H9 (cell line): Measurements from ENCODE around the gene TLX1. TPM values are rescaled to one million over a fixed set of nuclear protein-coding genes. Genes with fewer than 3 reads are reported as not detected.

Experiments used
- DNase-seq: peaks from one replicate; pipeline ENCODE4 v3.0.0-alpha.2; 2017
- H2AFZ ChIP-seq: one replicate; pipeline ENCODE4 v1.6.1; 2013; ENCODE audit warnings: mild to moderate bottlenecking, low read length, control low read depth, moderate library complexity
- H2AK5ac ChIP-seq: 2 replicates; pipeline ENCODE4 v1.6.1; 2013; ENCODE audit warnings: low read length, control low read depth, mixed read lengths; ENCODE audit not compliant: insufficient read length
- H2BK120ac ChIP-seq: one replicate; pipeline ENCODE4 v1.6.1; 2013; ENCODE audit warnings: low read depth, mild to moderate bottlenecking, low read length, control low read depth, inconsistent platforms; ENCODE audit not compliant: poor library complexity, severe bottlenecking
- H2BK12ac ChIP-seq: 2 replicates; pipeline ENCODE4 v1.6.1; 2013; ENCODE audit warnings: low read length, control low read depth, mixed read lengths, low read depth; ENCODE audit not compliant: insufficient read length
- H2BK15ac ChIP-seq: 2 replicates; pipeline ENCODE4 v1.6.1; 2013; ENCODE audit warnings: low read depth, low read length, control low read depth
- H2BK20ac ChIP-seq: one replicate; pipeline ENCODE4 v1.6.1; 2013; ENCODE audit warnings: low read depth, mild to moderate bottlenecking, low read length, control low read depth, inconsistent platforms; ENCODE audit not compliant: poor library complexity, severe bottlenecking
- H2BK5ac ChIP-seq: 2 replicates; pipeline ENCODE4 v1.6.1; 2013; ENCODE audit warnings: low read length, control low read depth, mixed read lengths; ENCODE audit not compliant: insufficient read length
- H3K14ac ChIP-seq: 2 replicates; pipeline ENCODE4 v1.6.1; 2013; ENCODE audit warnings: low read length, control low read depth; ENCODE audit not compliant: insufficient read depth
- H3K18ac ChIP-seq: 2 replicates; pipeline ENCODE4 v1.6.1; 2013; ENCODE audit warnings: low read depth, mild to moderate bottlenecking, mixed read lengths, low read length, control low read depth; ENCODE audit not compliant: insufficient read length
- H3K23ac ChIP-seq: 2 replicates; pipeline ENCODE4 v1.6.1; 2013; ENCODE audit warnings: low read length, control low read depth, mixed read lengths, low read depth; ENCODE audit not compliant: insufficient read length
- H3K23me2 ChIP-seq: 2 replicates; pipeline ENCODE4 v1.6.1; 2013; ENCODE audit warnings: low read depth, mild to moderate bottlenecking, mixed read lengths, low read length, control low read depth; ENCODE audit not compliant: insufficient read length, poor library complexity, severe bottlenecking
- H3K27ac ChIP-seq: 2 replicates; pipeline ENCODE4 v1.5.1; 2013; ENCODE audit warnings: low read length, control low read depth, mixed read lengths, low read depth; ENCODE audit not compliant: insufficient read length
- H3K27me3 ChIP-seq: 2 replicates; pipeline ENCODE4 v1.6.1; 2013; ENCODE audit warnings: low read length, control low read depth, inconsistent platforms; ENCODE audit not compliant: insufficient read depth
- H3K4ac ChIP-seq: 2 replicates; pipeline ENCODE4 v1.6.1; 2013; ENCODE audit warnings: low read depth, mild to moderate bottlenecking, control low read depth, inconsistent platforms, low read length, moderate library complexity
- H3K4me1 ChIP-seq: 2 replicates; pipeline ENCODE4 v1.6.1; 2013; ENCODE audit warnings: low read length, control low read depth, inconsistent platforms; ENCODE audit not compliant: insufficient read depth
- H3K4me2 ChIP-seq: 2 replicates; pipeline ENCODE4 v1.6.1; 2013; ENCODE audit warnings: low read length, control low read depth, mixed read lengths; ENCODE audit not compliant: insufficient read length, insufficient read depth
- H3K56ac ChIP-seq: 2 replicates; pipeline ENCODE4 v1.6.1; 2013; ENCODE audit warnings: low read depth, mild to moderate bottlenecking, mixed read lengths, low read length, control low read depth; ENCODE audit not compliant: insufficient read length
- H3K79me1 ChIP-seq: 2 replicates; pipeline ENCODE4 v1.6.1; 2013; ENCODE audit warnings: low read depth, mild to moderate bottlenecking, moderate library complexity, low read length, control low read depth, inconsistent platforms; ENCODE audit not compliant: insufficient read depth, poor library complexity, severe bottlenecking
- H3K79me2 ChIP-seq: 2 replicates; pipeline ENCODE4 v1.6.1; 2013; ENCODE audit warnings: low read length, control low read depth, inconsistent platforms; ENCODE audit not compliant: insufficient read depth
- H3K9ac ChIP-seq: 2 replicates; pipeline ENCODE4 v1.6.1; 2013; ENCODE audit warnings: low read length, control low read depth, mixed read lengths; ENCODE audit not compliant: insufficient read length; ENCODE audit errors: extremely low read depth
- H3K9me3 ChIP-seq: one replicate; pipeline ENCODE4 v1.6.1; 2013; ENCODE audit warnings: low read depth, low read length, inconsistent platforms; ENCODE audit not compliant: control insufficient read depth
- H3T11ph ChIP-seq: one replicate; pipeline ENCODE4 v1.6.1; 2013; ENCODE audit warnings: mild to moderate bottlenecking, low read length, control low read depth, inconsistent platforms
- H4K20me1 ChIP-seq: one replicate; pipeline ENCODE4 v1.6.1; 2013; ENCODE audit not compliant: control insufficient read depth, insufficient read length, insufficient read depth
- H4K5ac ChIP-seq: 2 replicates; pipeline ENCODE4 v1.6.1; 2013; ENCODE audit warnings: low read depth, mild to moderate bottlenecking, mixed read lengths, low read length, control low read depth; ENCODE audit not compliant: insufficient read length
- H4K8ac ChIP-seq: replicated peaks from 2 replicates; pipeline ENCODE4 v1.6.1; 2013; ENCODE audit warnings: low read length, control low read depth, mixed read lengths, low read depth; ENCODE audit not compliant: insufficient read length
- H4K91ac ChIP-seq: 2 replicates; pipeline ENCODE4 v1.6.1; 2013; ENCODE audit warnings: low read depth, mild to moderate bottlenecking, moderate library complexity, mixed read lengths, low read length, control low read depth; ENCODE audit not compliant: insufficient read length
- H3K27ac Mint-ChIP-seq, 3 experiments: 2 replicates in 2 of 3; 3 replicates in 1 of 3; pipeline ENCODE4 v1.8.0; 2020 to 2021; ENCODE audit warnings: mixed read lengths in 3 of 3, mild to moderate bottlenecking in 1 of 3, moderate library complexity in 1 of 3
- H3K27me3 Mint-ChIP-seq: 2 replicates; pipeline ENCODE4 v1.8.0; 2021; ENCODE audit warnings: low read depth, mild to moderate bottlenecking, moderate library complexity, mixed read lengths
- H3K36me3 Mint-ChIP-seq, 3 experiments: 2 replicates in 2 of 3; 3 replicates in 1 of 3; pipeline ENCODE4 v1.8.0; 2020 to 2021; ENCODE audit warnings: low read depth in 3 of 3, mixed read lengths in 3 of 3; ENCODE audit not compliant: insufficient read depth in 1 of 3
- H3K4me1 Mint-ChIP-seq, 2 experiments: 2 replicates each; pipeline ENCODE4 v1.8.0; 2020; ENCODE audit warnings: mixed read lengths in 2 of 2
- H3K4me3 Mint-ChIP-seq, 2 experiments: 2 replicates in 1 of 2; 3 replicates in 1 of 2; pipeline ENCODE4 v1.8.0; 2020 to 2021; ENCODE audit warnings: mild to moderate bottlenecking in 2 of 2, mixed read lengths in 2 of 2, moderate library complexity in 1 of 2
- H3K9me3 Mint-ChIP-seq, 2 experiments: 2 replicates in 1 of 2; 3 replicates in 1 of 2; pipeline ENCODE4 v1.8.0; 2020; ENCODE audit warnings: mild to moderate bottlenecking in 2 of 2, mixed read lengths in 2 of 2, moderate library complexity in 1 of 2
- CTCF ChIP-seq: fragments of 200-600 bp; sonication (generic); conservative IDR thresholded peaks from 3 replicates; pipeline ENCODE4 v1.8.0; 2021; ENCODE audit warnings: antibody characterized with exemption, mild to moderate bottlenecking
- WGBS: extraction: QIAGEN DNeasy Blood & Tissue Kit; methylation state at CpG from one replicate; pipeline ENCODE4 v1.1.7; 2013; ENCODE audit warnings: missing lambda C conversion rate, low lambda C conversion rate, mixed read lengths; ENCODE audit not compliant: insufficient read length; ENCODE audit errors: extremely low coverage; 5-methylcytosine and 5-hydroxymethylcytosine counted together
- total RNA-seq: library from RNA; stranded (reverse); gene quantifications from 2 replicates; pipeline ENCODE4 v1.2.1, GENCODE V29; 2021

The TLX1 gene
- total RNA-seq, 1 experiment from 2014 or later: not detected

GRCh38 chr10:101122270-101123084 lies 8.6 kb upstream of the TLX1 start:
- no peak overlapping the region for H2AFZ ChIP-seq
- no peak overlapping the region for H2BK12ac ChIP-seq
- H3K36me3 Mint-ChIP-seq: no peaks in the 10 kb centered on the region; a peak in 1 of 7 replicates
- H4K91ac ChIP-seq: no peak overlapping the region
- peak overlapping the region in 1 of 2 experiments; percentile 38; a peak in 2 of 5 replicates for H3K4me3 Mint-ChIP-seq
- H3K9me3 ChIP-seq: no peaks in the 10 kb centered on the region
- no peak overlapping the region for H3K27ac Mint-ChIP-seq
- no peak overlapping the region for H3K27ac ChIP-seq
- H3K27me3 Mint-ChIP-seq: peaks cover 100% of the 10 kb centered on the region
- H3K79me2 ChIP-seq: no peaks in the 10 kb centered on the region
- H3K14ac ChIP-seq: no peak overlapping the region
- no peak for TF ChIP-seq CTCF
- H2AK5ac ChIP-seq: no peak overlapping the region
- H3K23me2 ChIP-seq: no peaks in the 10 kb centered on the region
- no peak overlapping the region for H4K5ac ChIP-seq
- peaks cover 90% of the 10 kb centered on the region for H3K27me3 ChIP-seq
- peaks cover 12 to 30% of the 10 kb centered on the region in 2 experiments for H3K4me1 Mint-ChIP-seq
- DNase-seq: no peak
- H3K4me2 ChIP-seq: no peak overlapping the region
- H3K18ac ChIP-seq: no peak overlapping the region
- H2BK15ac ChIP-seq: no peak overlapping the region
- no peak overlapping the region for H3K23ac ChIP-seq
- H2BK5ac ChIP-seq: no peak overlapping the region
- no peak overlapping the region for H3T11ph ChIP-seq
- H2BK20ac ChIP-seq: no peak overlapping the region
- H3K4ac ChIP-seq: no peak overlapping the region
- H4K8ac ChIP-seq: no peak overlapping the region
- H3K79me1 ChIP-seq: no peaks in the 10 kb centered on the region
- no peak overlapping the region for H3K56ac ChIP-seq
- peaks cover 2 to 5% of the 10 kb centered on the region in 2 experiments; a peak in 3 of 5 replicates for H3K9me3 Mint-ChIP-seq
- H2BK120ac ChIP-seq: no peak overlapping the region
- H4K20me1 ChIP-seq: no peaks in the 10 kb centered on the region
- WGBS: no CpG with 5 or more reads among the region's 16 CpGs
- no peak overlapping the region for H3K9ac ChIP-seq
- H3K4me1 ChIP-seq: no peaks in the 10 kb centered on the region
